Mesothelial cell of epicardium (in vitro differentiated cells): ENCODE results near the gene HS6ST2. TPM values are rescaled to one million over a fixed set of nuclear protein-coding genes. Genes with fewer than 3 reads are reported as not detected.
A peak's percentile ranks its signal among the peaks of the same experiment; 100 is the strongest.

Experiments used
- DNase-seq, 2 experiments: peaks; one replicate each; pipeline ENCODE4 v3.0.0; 2021; ENCODE audit warnings: low spot score in 2 of 2; ENCODE audit not compliant: unreplicated experiment in 2 of 2
- H3K27ac Mint-ChIP-seq: 2 replicates; pipeline ENCODE4 v1.8.0; 2021; ENCODE audit warnings: mixed read lengths
- H3K27me3 Mint-ChIP-seq: 2 replicates; pipeline ENCODE4 v1.8.0; 2021; ENCODE audit warnings: low read depth, mixed read lengths
- H3K36me3 Mint-ChIP-seq: 2 replicates; pipeline ENCODE4 v1.8.0; 2021; ENCODE audit warnings: mixed read lengths
- H3K4me1 Mint-ChIP-seq: 2 replicates; pipeline ENCODE4 v1.8.0; 2021; ENCODE audit warnings: mixed read lengths
- H3K4me3 Mint-ChIP-seq: 2 replicates; pipeline ENCODE4 v1.8.0; 2021; ENCODE audit warnings: mild to moderate bottlenecking, moderate library complexity, mixed read lengths
- H3K9me3 Mint-ChIP-seq: 2 replicates; pipeline ENCODE4 v1.8.0; 2021; ENCODE audit warnings: mixed read lengths
- CTCF ChIP-seq: fragments of 200-600 bp; sonication (generic); IDR thresholded peaks from one replicate; pipeline ENCODE4 v1.5.0; 2021; ENCODE audit warnings: antibody characterized with exemption; ENCODE audit not compliant: unreplicated experiment
- total RNA-seq: library from RNA; stranded (reverse); gene quantifications from 3 replicates; pipeline ENCODE4 v1.2.1, GENCODE V29; 2021

The HS6ST2 gene
- total RNA-seq, 1 donor from 2014 or later: 20.2 TPM

GRCh38 chrX:132638313-132638712 lies 320.1 kb downstream of the HS6ST2 start:
- no peaks in the 10 kb centered on the region for H3K36me3 Mint-ChIP-seq
- no peak overlapping the region for H3K4me3 Mint-ChIP-seq
- no peak for DNase-seq
- no peaks in the 10 kb centered on the region for H3K27me3 Mint-ChIP-seq
- H3K9me3 Mint-ChIP-seq: no peaks in the 10 kb centered on the region
- no peaks in the 10 kb centered on the region for H3K4me1 Mint-ChIP-seq
- H3K27ac Mint-ChIP-seq: no peak overlapping the region
- no peak for TF ChIP-seq CTCF

GRCh38 chrX:132636080-132636479 lies 322.3 kb downstream of the HS6ST2 start:
- no peak for TF ChIP-seq CTCF
- Mint-ChIP-seq H3K36me3 (no peaks in the 10 kb centered on the region), H3K27ac (no peak overlapping the region), H3K4me3 (no peak overlapping the region), H3K27me3 (no peaks in the 10 kb centered on the region), H3K4me1 (peaks cover 1% of the 10 kb centered on the region), H3K9me3 (no peaks in the 10 kb centered on the region)
- DNase-seq: no peak

- Mint-ChIP-seq H3K36me3 (no peaks in the 10 kb centered on the region), H3K27ac (no peak overlapping the region), H3K4me3 (no peak overlapping the region), H3K4me1 (peaks cover 1% of the 10 kb centered on the region), H3K9me3 (no peaks in the 10 kb centered on the region), H3K27me3 (no peaks in the 10 kb centered on the region)
- no peak for TF ChIP-seq CTCF
- no peak for DNase-seq
Measured at GRCh38 chrX:132634521-132634920, 323.9 kb downstream of the HS6ST2 start.

GRCh38 chrX:132631579-132632232 lies 326.7 kb downstream of the HS6ST2 start:
- peak; percentile 38 for TF ChIP-seq CTCF
- no peaks in the 10 kb centered on the region for H3K36me3 Mint-ChIP-seq
- H3K4me3 Mint-ChIP-seq: no peak overlapping the region
- no peaks in the 10 kb centered on the region for H3K9me3 Mint-ChIP-seq
- no peaks in the 10 kb centered on the region for H3K27me3 Mint-ChIP-seq
- no peak overlapping the region for H3K27ac Mint-ChIP-seq
- DNase-seq: no peak
- H3K4me1 Mint-ChIP-seq: peaks cover 1% of the 10 kb centered on the region

GRCh38 chrX:132624466-132624865 lies 334.0 kb downstream of the HS6ST2 start:
- H3K36me3 Mint-ChIP-seq: no peaks in the 10 kb centered on the region
- no peak for DNase-seq
- no peak for TF ChIP-seq CTCF
- H3K27me3 Mint-ChIP-seq: no peaks in the 10 kb centered on the region
- H3K4me3 Mint-ChIP-seq: no peak overlapping the region
- no peaks in the 10 kb centered on the region for H3K9me3 Mint-ChIP-seq
- no peak overlapping the region for H3K27ac Mint-ChIP-seq
- H3K4me1 Mint-ChIP-seq: no peaks in the 10 kb centered on the region

- Mint-ChIP-seq H3K4me3 (no peak overlapping the region), H3K4me1 (no peaks in the 10 kb centered on the region), H3K9me3 (no peaks in the 10 kb centered on the region), H3K27ac (no peak overlapping the region), H3K27me3 (no peaks in the 10 kb centered on the region), H3K36me3 (no peaks in the 10 kb centered on the region)
- no peak for TF ChIP-seq CTCF
- no peak for DNase-seq
Measured at GRCh38 chrX:132623942-132624341, 334.5 kb downstream of the HS6ST2 start.
